Loucy (cell line): ENCODE results near the gene WDR19.

Experiments
- EZH2phosphoT487 ChIP-seq: fragments of 200-600 bp; IDR thresholded peaks from 2 replicates; pipeline ENCODE4 v1.6.1; 2018; ENCODE audit warnings: antibody characterized with exemption, mild to moderate bottlenecking, moderate library complexity, borderline replicate concordance
- TF ChIP-seq, protein P1 (sequence below): fragments of 200-600 bp; sonication (generic); conservative IDR thresholded peaks from 2 replicates; pipeline ENCODE4 v1.5.1; 2014; ENCODE audit warnings: mild to moderate bottlenecking, antibody characterized with exemption, low read length

DNA sequence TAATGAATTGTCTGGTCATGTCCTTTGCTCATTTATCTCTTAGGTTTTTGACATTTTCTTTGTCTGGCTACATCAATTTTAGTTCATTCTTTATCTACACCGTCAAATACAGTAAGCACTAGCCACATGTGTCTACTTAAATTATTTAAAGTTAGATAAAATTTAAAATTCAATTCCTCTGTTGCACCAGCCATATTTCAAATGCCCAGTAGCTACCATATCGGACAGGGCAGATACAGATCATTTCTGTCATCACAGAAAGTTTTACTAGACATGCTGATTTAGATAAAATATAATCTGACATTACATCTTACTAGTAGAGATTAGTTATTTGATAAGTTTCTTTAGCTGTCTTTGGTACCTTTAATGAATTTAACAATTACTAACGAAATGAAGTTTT is 61.1 kb downstream of the WDR19 start:
- TF ChIP-seq, protein P1, sequence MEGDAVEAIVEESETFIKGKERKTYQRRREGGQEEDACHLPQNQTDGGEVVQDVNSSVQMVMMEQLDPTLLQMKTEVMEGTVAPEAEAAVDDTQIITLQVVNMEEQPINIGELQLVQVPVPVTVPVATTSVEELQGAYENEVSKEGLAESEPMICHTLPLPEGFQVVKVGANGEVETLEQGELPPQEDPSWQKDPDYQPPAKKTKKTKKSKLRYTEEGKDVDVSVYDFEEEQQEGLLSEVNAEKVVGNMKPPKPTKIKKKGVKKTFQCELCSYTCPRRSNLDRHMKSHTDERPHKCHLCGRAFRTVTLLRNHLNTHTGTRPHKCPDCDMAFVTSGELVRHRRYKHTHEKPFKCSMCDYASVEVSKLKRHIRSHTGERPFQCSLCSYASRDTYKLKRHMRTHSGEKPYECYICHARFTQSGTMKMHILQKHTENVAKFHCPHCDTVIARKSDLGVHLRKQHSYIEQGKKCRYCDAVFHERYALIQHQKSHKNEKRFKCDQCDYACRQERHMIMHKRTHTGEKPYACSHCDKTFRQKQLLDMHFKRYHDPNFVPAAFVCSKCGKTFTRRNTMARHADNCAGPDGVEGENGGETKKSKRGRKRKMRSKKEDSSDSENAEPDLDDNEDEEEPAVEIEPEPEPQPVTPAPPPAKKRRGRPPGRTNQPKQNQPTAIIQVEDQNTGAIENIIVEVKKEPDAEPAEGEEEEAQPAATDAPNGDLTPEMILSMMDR = no peak
- no peak for TF ChIP-seq EZH2phosphoT487
